Stimulated activated CD4-positive, alpha-beta T cell treated with anti-CD3 and anti-CD28 coated beads, Interleukin-2, amount 100 ng/mL, for 4 hours (primary cell): ENCODE measurements around the gene FBN2.

Experiments
- DNase-seq: peaks from one replicate; pipeline ENCODE4 v3.0.0-alpha.2; 2020; ENCODE audit warnings: low read depth

Gene FBN2

DNA sequence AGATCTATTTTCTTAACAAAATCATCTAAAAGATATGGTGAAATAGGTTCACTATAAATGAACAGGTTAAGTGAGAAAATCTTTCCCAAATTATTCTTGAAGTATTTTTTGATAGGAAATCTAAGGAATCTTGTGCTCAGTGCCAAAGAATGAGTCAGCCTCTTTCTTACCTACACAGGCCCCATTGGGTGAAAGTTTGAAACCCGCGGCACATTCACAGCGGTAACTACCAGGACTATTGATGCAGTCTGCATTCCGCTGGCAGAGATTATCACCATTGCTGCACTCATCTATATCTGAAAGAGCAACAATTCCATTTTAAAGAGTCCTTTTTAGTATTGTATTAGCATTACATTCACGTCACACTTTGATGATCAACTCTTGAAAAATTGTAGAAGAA, 232.7 kb downstream of the FBN2 start:
- no peak for DNase-seq

- no peak for DNase-seq
Measured at GRCh38 chr5:128304791-128305190, 233.3 kb downstream of the FBN2 start.

GRCh38 chr5:128304088-128304487, 234.0 kb downstream of the FBN2 start:
- no peak for DNase-seq

DNA sequence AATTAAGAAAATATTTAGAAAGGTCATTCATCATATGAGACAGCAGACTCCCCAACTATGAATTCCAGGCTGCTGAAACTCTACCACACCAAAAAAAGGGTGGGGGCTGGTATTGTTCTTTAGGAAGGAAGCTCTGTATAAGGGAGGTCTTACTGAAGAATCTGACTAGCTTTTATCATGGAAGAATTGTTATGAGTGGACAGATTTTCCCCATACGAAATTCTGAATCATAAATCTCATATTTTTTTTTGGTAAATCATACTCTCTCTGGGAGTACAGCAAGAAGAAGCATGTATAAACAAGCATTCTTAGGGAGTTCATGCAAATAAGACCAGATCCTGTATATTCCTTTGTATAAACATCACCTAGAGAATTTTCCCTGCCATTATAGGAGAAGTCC, 234.5 kb downstream of the FBN2 start:
- no peak for DNase-seq

DNA sequence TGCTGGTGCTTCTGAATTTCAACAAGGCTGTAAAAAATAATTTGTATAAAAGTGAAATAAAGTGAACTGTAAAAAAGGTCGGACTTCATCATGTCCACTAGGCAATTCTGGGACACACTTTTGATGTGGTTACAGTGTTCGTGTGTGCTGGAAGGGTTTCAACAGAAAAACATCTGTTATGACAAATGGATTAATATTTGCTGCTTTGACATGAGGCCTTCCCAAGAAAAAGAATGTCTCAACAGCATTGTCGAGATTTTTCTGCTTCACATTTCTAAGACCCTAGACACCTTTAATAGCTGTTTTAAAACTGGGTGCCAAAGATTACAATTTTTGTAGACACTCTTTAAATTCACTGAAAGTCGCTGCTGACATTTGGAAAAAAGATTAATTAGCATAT, 237.9 kb downstream of the FBN2 start:
- no peak for DNase-seq

- DNase-seq, result no peak
Measured at GRCh38 chr5:128290152-128290858, 247.7 kb downstream of the FBN2 start.

- DNase-seq, result no peak
Measured at GRCh38 chr5:128287740-128288139, 250.3 kb downstream of the FBN2 start.

GRCh38 chr5:128284236-128284635, 253.8 kb downstream of the FBN2 start:
- DNase-seq, result no peak

GRCh38 chr5:128279345-128279744, 258.7 kb downstream of the FBN2 start:
- DNase-seq, result no peak

- no peak for DNase-seq
Measured at GRCh38 chr5:128276537-128277216, 261.4 kb downstream of the FBN2 start.

GRCh38 chr5:128274441-128274840, 263.6 kb downstream of the FBN2 start:
- no peak for DNase-seq

GRCh38 chr5:128273736-128274135, 264.3 kb downstream of the FBN2 start:
- DNase-seq, result no peak

GRCh38 chr5:128271859-128272464, 266.1 kb downstream of the FBN2 start:
- DNase-seq, result no peak

DNA sequence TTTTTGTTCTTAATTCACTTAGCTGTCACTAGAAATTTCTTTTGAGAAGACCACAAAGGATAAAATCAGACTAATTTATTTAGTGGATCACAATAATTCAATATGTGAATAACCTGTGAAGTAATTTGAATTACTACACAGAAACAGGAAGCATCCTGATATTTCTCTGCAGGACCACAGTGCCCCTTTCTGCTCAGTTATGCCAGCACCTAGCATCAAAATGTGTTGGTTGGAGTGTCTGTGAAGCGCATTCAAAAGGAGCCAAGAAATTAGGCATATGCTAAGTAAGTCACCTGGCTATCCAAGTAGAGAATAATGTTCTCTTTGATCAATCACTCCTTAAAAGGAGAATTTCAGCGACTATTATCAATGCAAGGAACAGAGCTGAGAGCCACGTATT, 267.0 kb downstream of the FBN2 start:
- no peak for DNase-seq

DNA sequence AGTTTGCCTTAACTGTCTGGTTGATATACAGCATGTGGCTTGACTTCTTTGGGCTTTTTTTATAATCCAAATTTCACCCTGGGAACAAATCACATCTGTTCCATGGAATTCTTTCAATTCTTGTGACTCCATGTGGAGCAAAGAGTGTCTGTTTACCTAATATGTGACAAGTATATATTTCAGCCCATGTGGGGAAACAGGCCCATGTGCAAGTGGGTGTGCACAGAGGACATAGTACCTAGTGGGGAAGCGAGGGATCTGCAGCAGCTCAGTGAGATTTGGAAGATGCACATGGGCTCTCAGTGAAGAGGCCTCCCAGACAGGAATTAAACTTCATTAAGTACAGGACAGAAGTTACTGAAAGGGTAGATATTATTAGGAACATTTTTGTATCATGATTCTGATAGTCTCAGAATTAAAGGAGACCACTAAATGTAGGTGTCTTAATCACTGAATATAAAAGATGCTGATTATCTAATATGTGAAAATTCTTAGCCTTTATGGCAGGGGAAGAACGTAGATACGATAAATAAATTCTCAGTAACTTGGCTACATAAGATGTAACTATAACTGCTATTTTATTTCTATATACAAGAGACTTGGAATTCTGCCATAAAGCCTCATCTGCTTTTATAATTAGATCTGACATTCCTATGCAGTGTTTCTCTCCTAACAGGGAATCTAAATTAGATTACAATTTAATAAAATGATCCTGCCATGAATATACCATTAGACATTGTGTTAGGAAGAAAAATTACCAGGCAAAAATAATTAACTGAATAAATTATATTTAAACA, 273.3 kb downstream of the FBN2 start:
- DNase-seq, result no peak

DNA sequence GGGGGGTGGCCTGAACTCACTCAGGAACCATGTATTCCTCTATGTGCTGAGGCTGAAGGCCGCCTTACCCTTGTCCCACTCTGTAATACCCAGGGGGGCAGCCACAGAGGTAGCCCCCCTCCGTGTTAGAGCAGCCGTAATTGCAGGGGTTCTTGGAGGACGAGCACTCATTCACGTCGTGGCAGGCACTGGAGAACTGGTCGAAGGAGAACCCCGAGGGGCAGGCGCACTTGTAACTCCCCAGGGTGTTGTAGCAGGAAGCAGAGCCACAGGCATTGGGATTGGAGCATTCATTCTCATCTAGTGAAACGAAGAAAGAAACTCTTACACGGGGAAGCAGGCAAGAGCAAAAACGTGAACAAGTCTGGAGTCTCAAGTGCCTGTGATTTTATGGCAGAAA, 274.7 kb downstream of the FBN2 start:
- DNase-seq, result no peak

DNA sequence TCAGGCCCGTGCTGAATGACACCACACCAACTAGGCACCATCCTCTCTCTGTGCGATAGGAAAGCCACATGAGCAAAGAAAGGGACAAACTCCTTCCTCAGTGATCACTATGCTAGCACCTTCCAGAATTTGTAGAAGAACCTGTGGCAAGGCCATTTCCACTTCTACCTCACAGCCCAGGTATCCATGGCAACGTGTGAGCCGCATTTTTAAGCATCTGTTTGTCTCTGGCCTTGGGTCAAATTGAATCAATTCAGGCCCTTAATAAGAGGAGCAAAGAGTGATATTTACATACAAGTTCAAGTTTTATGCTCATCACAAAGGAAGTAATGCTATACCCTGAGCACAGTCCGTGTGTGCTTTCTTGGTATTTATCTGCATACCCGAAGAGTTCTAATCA, 275.1 kb downstream of the FBN2 start:
- no peak for DNase-seq

DNA sequence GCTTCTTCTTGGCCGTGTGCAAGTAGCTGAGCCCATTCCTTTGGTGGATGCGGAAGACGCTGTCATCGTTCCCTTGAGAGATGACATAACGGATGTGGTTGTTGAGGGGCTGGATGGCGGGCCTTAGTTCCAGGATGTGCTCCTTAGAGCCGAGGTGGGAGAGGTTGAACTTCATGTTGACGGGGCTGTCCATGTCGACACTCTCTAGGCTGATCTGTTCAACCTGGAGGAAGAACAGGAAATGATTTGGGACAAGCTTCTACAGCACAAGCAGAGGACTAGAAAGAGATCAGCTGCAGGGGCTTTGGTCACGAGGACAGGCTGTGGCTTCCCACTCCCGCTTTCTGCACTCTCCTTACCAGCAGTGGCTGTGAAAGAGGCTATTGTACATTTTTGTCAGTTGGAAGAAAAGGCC, 278.4 kb downstream of the FBN2 start:
- no peak for DNase-seq

- no peak for DNase-seq
Measured at GRCh38 chr5:128258372-128258771, 279.7 kb downstream of the FBN2 start.

GRCh38 chr5:128257076-128257475, 281.0 kb downstream of the FBN2 start:
- no peak for DNase-seq

GRCh38 chr5:128254789-128255188, 283.3 kb downstream of the FBN2 start:
- no peak for DNase-seq

DNA sequence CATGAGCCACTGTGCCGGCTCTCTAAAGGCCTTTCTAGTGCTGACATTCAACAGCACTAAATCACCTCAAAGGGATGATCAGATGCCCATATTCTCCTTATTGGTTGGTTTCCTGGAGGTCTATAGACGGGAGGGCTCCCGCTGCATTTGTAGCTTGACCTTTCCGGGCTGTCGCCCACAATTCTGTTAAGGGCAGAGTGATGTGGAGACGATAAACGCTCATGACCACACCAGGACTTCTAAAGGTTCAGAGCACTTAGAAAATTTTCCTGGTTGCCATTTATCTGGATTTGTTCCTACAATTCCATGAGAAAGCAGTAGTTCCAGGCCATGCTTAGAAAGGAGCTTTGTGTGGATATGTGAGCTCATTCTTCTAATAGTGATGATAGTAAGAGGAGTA, 284.2 kb downstream of the FBN2 start:
- DNase-seq, result no peak

DNA sequence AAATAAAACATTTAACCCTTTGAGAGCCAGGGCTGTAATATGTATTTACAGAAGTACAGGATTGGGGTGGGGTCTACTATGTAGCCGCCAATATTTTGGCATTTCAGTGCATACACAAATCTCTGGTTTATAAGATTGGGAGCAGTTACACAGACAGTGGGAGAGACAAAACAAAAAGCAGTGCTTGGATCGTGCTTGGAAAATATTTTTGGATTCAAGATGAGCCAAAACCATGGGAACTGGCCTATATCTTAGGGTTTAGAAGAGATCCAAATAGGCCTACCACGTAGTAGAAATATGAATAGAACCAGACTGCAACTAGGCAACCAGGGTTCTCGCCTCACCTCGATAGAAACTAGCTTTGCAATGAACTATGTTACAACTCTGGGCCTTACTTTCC, 284.9 kb downstream of the FBN2 start:
- DNase-seq, result no peak
